GM12865 (cell line): ENCODE measurements around the gene TSACC.
A peak's percentile ranks its signal among the peaks of the same experiment; 100 is the strongest.

ENCODE experiments used
- DNase-seq: peaks from one replicate; pipeline ENCODE4 v3.0.0; 2010; ENCODE audit warnings: low read depth
- H3K4me3 ChIP-seq: 2 replicates; pipeline ENCODE4 v1.5.1; 2011; ENCODE audit warnings: mild to moderate bottlenecking, low read depth, low read length, control low read depth
- TF ChIP-seq, protein P1 (sequence below): IDR thresholded peaks from 2 replicates; pipeline ENCODE4 v1.5.1; 2011; ENCODE audit warnings: low read length, control low read depth, low read depth, inconsistent platforms; ENCODE audit not compliant: insufficient read depth; ENCODE audit errors: missing control alignments

Gene TSACC

DNA sequence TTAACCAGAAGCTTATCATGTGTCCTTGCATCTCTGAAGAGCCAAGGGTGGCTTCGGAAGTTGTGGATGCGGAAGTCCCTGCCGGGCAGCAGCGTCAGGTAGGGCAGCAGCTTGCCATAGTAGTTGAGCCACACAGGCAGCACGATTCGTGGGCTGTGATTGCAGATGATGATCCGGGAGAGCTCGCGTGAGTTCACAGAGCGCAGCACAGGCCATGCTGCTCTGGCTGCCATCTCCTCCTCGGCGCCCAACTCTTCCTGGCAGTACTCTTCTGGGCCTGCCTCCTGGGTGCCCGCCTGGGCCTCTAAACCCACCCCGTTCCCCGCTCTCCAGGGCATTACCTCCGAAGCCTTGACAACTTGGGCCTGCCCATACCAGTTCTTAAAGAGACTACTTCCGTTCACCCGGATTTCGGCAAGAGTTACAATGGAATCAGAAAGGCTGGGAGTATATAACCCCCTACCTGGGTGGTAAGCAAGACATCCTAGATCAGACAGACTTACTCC, 39.4 kb upstream of the TSACC start, which contains the start of gene VHLL:
Gene VHLL (minus strand): TSS at position 456 of the 506 bp plus-strand sequence. CDS start 118 bp downstream, at position 338.
- DNase-seq: no peak
- TF ChIP-seq, protein P1, sequence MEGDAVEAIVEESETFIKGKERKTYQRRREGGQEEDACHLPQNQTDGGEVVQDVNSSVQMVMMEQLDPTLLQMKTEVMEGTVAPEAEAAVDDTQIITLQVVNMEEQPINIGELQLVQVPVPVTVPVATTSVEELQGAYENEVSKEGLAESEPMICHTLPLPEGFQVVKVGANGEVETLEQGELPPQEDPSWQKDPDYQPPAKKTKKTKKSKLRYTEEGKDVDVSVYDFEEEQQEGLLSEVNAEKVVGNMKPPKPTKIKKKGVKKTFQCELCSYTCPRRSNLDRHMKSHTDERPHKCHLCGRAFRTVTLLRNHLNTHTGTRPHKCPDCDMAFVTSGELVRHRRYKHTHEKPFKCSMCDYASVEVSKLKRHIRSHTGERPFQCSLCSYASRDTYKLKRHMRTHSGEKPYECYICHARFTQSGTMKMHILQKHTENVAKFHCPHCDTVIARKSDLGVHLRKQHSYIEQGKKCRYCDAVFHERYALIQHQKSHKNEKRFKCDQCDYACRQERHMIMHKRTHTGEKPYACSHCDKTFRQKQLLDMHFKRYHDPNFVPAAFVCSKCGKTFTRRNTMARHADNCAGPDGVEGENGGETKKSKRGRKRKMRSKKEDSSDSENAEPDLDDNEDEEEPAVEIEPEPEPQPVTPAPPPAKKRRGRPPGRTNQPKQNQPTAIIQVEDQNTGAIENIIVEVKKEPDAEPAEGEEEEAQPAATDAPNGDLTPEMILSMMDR: no peak
- H3K4me3 ChIP-seq: no peak within 1 kb of the TSS

DNA sequence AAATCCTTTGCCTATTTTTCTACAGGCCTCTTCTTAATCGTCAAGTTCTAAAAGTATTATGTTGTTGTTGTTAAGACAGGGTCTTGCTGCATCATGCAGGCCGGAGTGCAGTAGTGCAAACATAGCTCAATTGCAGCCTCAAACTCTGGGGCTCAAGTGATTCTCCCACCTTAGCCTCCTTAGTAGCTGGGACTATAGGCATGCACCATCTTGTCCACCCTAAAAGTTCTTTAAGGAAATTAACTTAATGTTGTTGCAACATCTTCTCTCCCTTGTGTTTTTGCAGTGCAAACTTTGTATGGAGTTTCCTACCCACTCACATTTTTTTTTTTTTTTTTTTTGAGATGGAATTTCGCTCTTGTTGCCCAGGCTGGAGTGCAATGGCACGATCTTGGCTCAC, 35.1 kb upstream of the TSACC start:
- no peak overlapping the region for H3K4me3 ChIP-seq
- DNase-seq: no peak
- TF ChIP-seq, protein P1: no peak

DNA sequence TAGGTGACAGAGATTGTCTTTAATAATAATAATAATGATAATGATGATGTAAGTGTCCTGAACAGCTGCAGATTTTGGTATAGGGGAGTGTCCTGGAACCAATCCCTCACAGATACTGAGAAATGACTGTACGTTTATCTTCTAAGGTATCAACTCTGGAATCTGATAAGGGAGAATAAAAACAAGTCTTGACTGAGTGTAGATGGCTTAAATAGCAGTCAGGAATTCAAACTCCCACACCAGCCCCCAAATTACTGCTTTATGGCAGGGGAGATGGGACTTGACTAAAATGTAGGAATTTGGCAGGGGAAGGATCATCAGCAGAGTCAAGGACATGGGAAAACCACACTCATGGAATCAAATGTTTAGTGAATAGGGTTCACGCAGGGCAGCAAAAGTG, 33.1 kb upstream of the TSACC start:
- no peak overlapping the region for H3K4me3 ChIP-seq
- TF ChIP-seq, protein P1: no peak
- DNase-seq: no peak

DNA sequence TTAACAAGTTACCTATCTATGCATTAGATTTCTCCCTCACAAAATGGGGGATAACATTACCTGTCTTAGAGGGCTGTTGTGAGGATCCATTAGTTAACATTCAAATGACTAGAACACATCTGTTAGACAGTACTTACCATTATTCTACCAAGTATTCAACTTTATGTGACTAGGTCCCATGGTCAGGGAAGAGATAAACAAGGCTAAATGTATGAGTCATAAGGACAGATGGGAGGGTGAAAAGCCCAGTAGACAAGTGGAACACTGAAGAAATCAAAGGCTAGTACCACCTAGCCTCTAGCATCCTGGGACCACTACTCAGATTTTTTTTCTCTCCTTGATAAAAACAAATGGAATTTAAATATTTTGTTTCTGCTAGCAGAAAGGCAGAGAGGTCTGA, 30.2 kb upstream of the TSACC start:
- TF ChIP-seq, protein P1: no peak
- no peak overlapping the region for H3K4me3 ChIP-seq
- DNase-seq: no peak

DNA sequence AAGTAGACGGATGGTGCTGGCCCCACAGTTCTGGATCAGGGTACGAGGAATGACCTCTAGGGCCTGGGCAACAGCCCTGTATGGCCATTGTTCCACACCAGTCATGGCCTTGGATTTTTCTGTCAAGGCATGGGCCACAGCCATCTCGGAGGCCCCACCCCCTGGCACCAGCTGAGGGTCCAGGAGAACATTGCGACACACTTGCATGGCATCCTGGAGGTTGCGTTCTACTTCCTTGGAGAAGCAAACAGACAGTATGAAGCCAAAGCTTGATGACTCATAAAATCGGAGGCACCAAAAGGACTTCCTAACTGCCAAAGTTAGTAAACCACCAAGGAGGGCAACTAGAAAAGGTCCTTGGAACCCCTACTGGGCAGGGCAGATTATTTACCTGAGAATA, 27.4 kb upstream of the TSACC start:
- TF ChIP-seq, protein P1: no peak
- no peak for DNase-seq
- no peak overlapping the region for H3K4me3 ChIP-seq

DNA sequence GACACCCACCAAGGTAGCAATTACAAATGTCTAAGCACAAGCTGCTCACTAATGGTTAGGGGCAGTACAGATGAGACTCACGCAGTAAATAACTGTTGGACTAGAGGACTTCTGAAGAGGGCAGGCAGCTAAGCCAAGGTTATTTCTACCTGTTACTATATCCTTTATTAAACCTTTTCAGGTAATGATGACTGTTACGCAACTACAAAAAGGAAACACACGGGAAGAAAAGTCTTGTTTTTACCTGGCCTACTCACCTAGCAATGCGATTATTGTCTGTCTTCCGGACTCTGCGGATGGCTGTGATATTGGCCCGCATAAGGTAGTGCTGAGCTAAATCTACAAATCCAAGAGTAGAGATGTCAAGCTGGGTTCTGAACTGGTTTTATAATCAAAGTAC, 21.4 kb upstream of the TSACC start:
- DNase-seq: no peak
- TF ChIP-seq, protein P1: no peak
- no peak overlapping the region for H3K4me3 ChIP-seq

DNA sequence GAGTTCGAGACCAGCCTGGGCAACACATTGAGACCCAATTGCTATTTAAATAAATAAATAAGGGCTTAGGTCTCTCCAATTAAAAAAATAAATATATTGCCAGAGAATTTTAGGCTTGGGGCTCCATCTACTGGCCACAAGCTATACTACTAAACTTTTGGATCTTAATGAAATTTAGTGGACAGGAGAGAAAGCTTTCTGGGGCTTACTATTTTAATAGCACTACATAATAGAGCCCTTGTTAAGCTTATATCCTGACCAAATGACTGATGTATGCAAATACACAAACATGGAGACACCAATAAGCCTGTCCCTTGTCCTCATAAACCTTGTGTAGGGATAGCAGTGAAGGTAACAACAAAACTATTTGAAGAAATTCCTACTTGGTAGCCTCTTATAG, 18.7 kb upstream of the TSACC start:
- TF ChIP-seq, protein P1: peak; percentile 36
- DNase-seq: peak; percentile 18
- H3K4me3 ChIP-seq: no peak overlapping the region
